GM23338 (cell line): ENCODE data around the gene PEX16. TPM values are rescaled to one million over a fixed set of nuclear protein-coding genes. Genes with fewer than 3 reads are reported as not detected.

Experiments used
- ATAC-seq: fragments of 200-7000 bp; cut with Tn5 transposase; 3 replicates; pipeline ENCODE4 v1.9.1; 2020
- DNase-seq: peaks from one replicate; pipeline ENCODE4 v3.0.0-alpha.2; 2015; ENCODE audit warnings: low spot score
- H2AFZ ChIP-seq: fragments of 200-600 bp; sonication (generic); 2 replicates; pipeline ENCODE4 v1.8.0; 2016; ENCODE audit warnings: antibody characterized with exemption, mild to moderate bottlenecking, moderate library complexity
- H3F3A ChIP-seq: fragments of 200-600 bp; sonication (generic); replicated peaks from 2 replicates; pipeline ENCODE4 v1.8.0; 2017; ENCODE audit warnings: antibody characterized with exemption, mixed run types, low read depth
- H3K27ac ChIP-seq: fragments of 200-600 bp; sonication (generic); 2 replicates; pipeline ENCODE4 v1.6.1; 2016; ENCODE audit warnings: low read depth
- H3K27me3 ChIP-seq: fragments of 200-600 bp; sonication (generic); 2 replicates; pipeline ENCODE4 v1.8.0; 2016; ENCODE audit warnings: mild to moderate bottlenecking, mixed run types, moderate library complexity; ENCODE audit not compliant: insufficient read depth
- H3K36me3 ChIP-seq: fragments of 200-600 bp; sonication (generic); 2 replicates; pipeline ENCODE4 v1.8.0; 2016; ENCODE audit warnings: mild to moderate bottlenecking; ENCODE audit not compliant: insufficient read depth
- H3K4me1 ChIP-seq: fragments of 200-600 bp; sonication (generic); 2 replicates; pipeline ENCODE4 v1.8.0; 2016; ENCODE audit warnings: mild to moderate bottlenecking, moderate library complexity; ENCODE audit not compliant: insufficient read depth
- H3K4me2 ChIP-seq: fragments of 200-600 bp; sonication (generic); 2 replicates; pipeline ENCODE4 v1.7.1; 2017; ENCODE audit warnings: mixed run types
- H3K4me3 ChIP-seq: fragments of 200-600 bp; sonication (generic); 2 replicates; pipeline ENCODE4 v1.6.1; 2016; ENCODE audit warnings: mixed run types
- H3K79me2 ChIP-seq: fragments of 200-600 bp; sonication (generic); replicated peaks from 2 replicates; pipeline ENCODE4 v1.8.0; 2017; ENCODE audit warnings: mild to moderate bottlenecking; ENCODE audit not compliant: insufficient read depth
- H3K9me2 ChIP-seq: fragments of 200-600 bp; sonication (generic); 2 replicates; pipeline ENCODE4 v1.8.0; 2017; ENCODE audit not compliant: insufficient read depth
- H4K20me1 ChIP-seq: fragments of 200-600 bp; sonication (generic); replicated peaks from 2 replicates; pipeline ENCODE4 v1.8.0; 2017; ENCODE audit warnings: mild to moderate bottlenecking; ENCODE audit not compliant: insufficient read depth
- H3K27ac Mint-ChIP-seq: 2 replicates; pipeline ENCODE4 v1.8.0; 2020; ENCODE audit warnings: inconsistent platforms, mild to moderate bottlenecking, moderate library complexity, mixed read lengths
- H3K27me3 Mint-ChIP-seq: 3 replicates; pipeline ENCODE4 v1.8.0; 2022; ENCODE audit warnings: low read depth, mild to moderate bottlenecking, moderate library complexity, mixed read lengths, inconsistent platforms; ENCODE audit not compliant: insufficient read depth, poor library complexity
- H3K36me3 Mint-ChIP-seq: 3 replicates; pipeline ENCODE4 v1.8.0; 2021; ENCODE audit warnings: low read depth, mild to moderate bottlenecking, inconsistent platforms, moderate library complexity, mixed read lengths
- H3K4me1 Mint-ChIP-seq: 3 replicates; pipeline ENCODE4 v1.8.0; 2020; ENCODE audit warnings: mild to moderate bottlenecking, inconsistent platforms, mixed read lengths
- H3K4me3 Mint-ChIP-seq: 3 replicates; pipeline ENCODE4 v1.8.0; 2021; ENCODE audit warnings: moderate library complexity, mild to moderate bottlenecking, inconsistent platforms, mixed read lengths
- H3K9me3 Mint-ChIP-seq: 3 replicates; pipeline ENCODE4 v1.8.0; 2020; ENCODE audit warnings: moderate library complexity, mild to moderate bottlenecking, inconsistent platforms, mixed read lengths
- CREB1 ChIP-seq: fragments of 250-450 bp; sonication (Bioruptor Pico); IDR thresholded peaks from 2 replicates; pipeline ENCODE4 v1.5.0; 2020; ENCODE audit warnings: low read depth, mild to moderate bottlenecking, moderate library complexity
- EZH2 ChIP-seq: fragments of 200-600 bp; sonication (generic); IDR thresholded peaks from one replicate; pipeline ENCODE4 v1.8.0; 2017; ENCODE audit warnings: antibody characterized with exemption, mild to moderate bottlenecking, low read depth; ENCODE audit not compliant: unreplicated experiment
- EZH2phosphoT487 ChIP-seq: fragments of 200-600 bp; sonication (generic); IDR thresholded peaks from one replicate; pipeline ENCODE4 v1.8.1; 2018; ENCODE audit warnings: antibody characterized with exemption; ENCODE audit not compliant: unreplicated experiment
- JUNB ChIP-seq: IDR thresholded peaks from one replicate; pipeline ENCODE4 v1.6.1; 2016; ENCODE audit warnings: antibody characterized with exemption; ENCODE audit not compliant: unreplicated experiment
- NANOG ChIP-seq: IDR thresholded peaks from 2 replicates; pipeline ENCODE4 v1.6.1; 2016; ENCODE audit warnings: antibody characterized with exemption, borderline replicate concordance
- POLR2AphosphoS5 ChIP-seq: IDR thresholded peaks from 2 replicates; pipeline ENCODE4 v1.6.1; 2016; ENCODE audit warnings: antibody characterized with exemption, low read depth
- STAT1 ChIP-seq: IDR thresholded peaks from one replicate; pipeline ENCODE4 v1.6.1; 2016; ENCODE audit warnings: antibody characterized with exemption; ENCODE audit not compliant: unreplicated experiment
- ZNF114 ChIP-seq: fragments of 250-450 bp; sonication (Bioruptor Pico); IDR thresholded peaks from 2 replicates; pipeline ENCODE4 v1.5.0; 2020; ENCODE audit warnings: mild to moderate bottlenecking, moderate library complexity
- ZNF331 ChIP-seq: fragments of 250-450 bp; sonication (Bioruptor Pico); IDR thresholded peaks from 2 replicates; pipeline ENCODE4 v1.5.0; 2020; ENCODE audit warnings: low read depth, mild to moderate bottlenecking, moderate library complexity
- polyA plus RNA-seq: library from polyadenylated mRNA; unstranded; fragments of >200 nt; fragmentation: Nextera tagmentation; extraction: Ambion mirVana; gene quantifications from 2 replicates; pipeline ENCODE4 v1.2.1, GENCODE V29; 2016
- total RNA-seq: library from RNA; depleted of rRNA; stranded (reverse); fragments of >200 nt; shearing (Covaris generic); gene quantifications from 2 replicates; pipeline ENCODE4 v1.2.3, GENCODE V29; 2014
- TF ChIP-seq, protein P1 (sequence below), 2 experiments: fragments of 200-600 bp in 1 of 2; sonication (generic) in 1 of 2; conservative IDR thresholded peaks; 2 replicates each; pipeline versions ENCODE4 v1.5.1 to v1.6.1; 2016 to 2017; ENCODE audit warnings: antibody characterized with exemption in 2 of 2, low read depth in 2 of 2, mild to moderate bottlenecking in 2 of 2, moderate library complexity in 1 of 2
- TF ChIP-seq, protein P2 (sequence below): IDR thresholded peaks from 2 replicates; pipeline ENCODE4 v1.6.1; 2016; ENCODE audit warnings: antibody characterized with exemption
- TF ChIP-seq, protein P3 (sequence below): IDR thresholded peaks from one replicate; pipeline ENCODE4 v1.6.1; 2018; ENCODE audit warnings: antibody characterized with exemption; ENCODE audit not compliant: unreplicated experiment
- TF ChIP-seq, protein P4 (sequence below): fragments of 250-450 bp; sonication (Bioruptor Pico); IDR thresholded peaks from 2 replicates; pipeline ENCODE4 v1.5.0; 2020; ENCODE audit warnings: mild to moderate bottlenecking, moderate library complexity

Gene PEX16
- total and polyA plus RNA-seq, 2 experiments from 2014 or later: 23.3 to 34.1 TPM

DNA sequence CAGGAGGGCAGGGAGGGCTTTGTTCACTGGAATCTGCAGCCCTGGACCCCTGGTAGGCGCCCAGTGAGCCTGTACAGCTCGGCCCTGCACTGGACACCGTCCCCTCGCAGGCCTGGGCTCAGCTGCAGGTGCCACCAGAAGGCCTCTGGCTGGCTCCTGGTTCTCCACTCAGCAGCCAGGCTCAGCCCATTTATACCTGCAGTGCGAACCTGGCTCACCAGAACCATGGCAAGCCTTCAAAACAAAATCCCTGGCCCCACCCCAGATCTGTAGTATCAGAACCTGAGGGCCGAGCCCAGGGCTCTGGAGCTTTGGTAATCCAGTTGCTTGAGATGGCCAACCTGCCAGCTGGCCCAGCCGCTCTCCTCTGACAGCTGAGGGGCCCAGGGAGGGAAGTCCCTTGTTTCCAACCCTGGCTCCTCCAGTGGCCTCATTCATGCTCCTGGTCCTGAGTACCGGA, 9.7 kb downstream of the PEX16 start:
- H3K9me2 ChIP-seq: no peaks in the 10 kb centered on the region
- H3K27ac Mint-ChIP-seq: 0 out of 2 replicates have a peak overlapping the region, but pooled peaks have one; percentile 32
- H3K4me3 Mint-ChIP-seq: no peak overlapping the region
- no peak overlapping the region for H3K4me3 ChIP-seq
- no peaks in the 10 kb centered on the region for H3F3A ChIP-seq
- TF ChIP-seq EZH2: no peak
- TF ChIP-seq, protein P1, sequence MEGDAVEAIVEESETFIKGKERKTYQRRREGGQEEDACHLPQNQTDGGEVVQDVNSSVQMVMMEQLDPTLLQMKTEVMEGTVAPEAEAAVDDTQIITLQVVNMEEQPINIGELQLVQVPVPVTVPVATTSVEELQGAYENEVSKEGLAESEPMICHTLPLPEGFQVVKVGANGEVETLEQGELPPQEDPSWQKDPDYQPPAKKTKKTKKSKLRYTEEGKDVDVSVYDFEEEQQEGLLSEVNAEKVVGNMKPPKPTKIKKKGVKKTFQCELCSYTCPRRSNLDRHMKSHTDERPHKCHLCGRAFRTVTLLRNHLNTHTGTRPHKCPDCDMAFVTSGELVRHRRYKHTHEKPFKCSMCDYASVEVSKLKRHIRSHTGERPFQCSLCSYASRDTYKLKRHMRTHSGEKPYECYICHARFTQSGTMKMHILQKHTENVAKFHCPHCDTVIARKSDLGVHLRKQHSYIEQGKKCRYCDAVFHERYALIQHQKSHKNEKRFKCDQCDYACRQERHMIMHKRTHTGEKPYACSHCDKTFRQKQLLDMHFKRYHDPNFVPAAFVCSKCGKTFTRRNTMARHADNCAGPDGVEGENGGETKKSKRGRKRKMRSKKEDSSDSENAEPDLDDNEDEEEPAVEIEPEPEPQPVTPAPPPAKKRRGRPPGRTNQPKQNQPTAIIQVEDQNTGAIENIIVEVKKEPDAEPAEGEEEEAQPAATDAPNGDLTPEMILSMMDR (conservative IDR thresholded peaks at IDR 0.05; ENCODE audit: low read depth in 2 of 2): no peak
- no peak for TF ChIP-seq POLR2AphosphoS5
- TF ChIP-seq STAT1: no peak
- no peak for TF ChIP-seq NANOG
- TF ChIP-seq JUNB: no peak
- TF ChIP-seq EZH2phosphoT487: no peak
- TF ChIP-seq, protein P2, sequence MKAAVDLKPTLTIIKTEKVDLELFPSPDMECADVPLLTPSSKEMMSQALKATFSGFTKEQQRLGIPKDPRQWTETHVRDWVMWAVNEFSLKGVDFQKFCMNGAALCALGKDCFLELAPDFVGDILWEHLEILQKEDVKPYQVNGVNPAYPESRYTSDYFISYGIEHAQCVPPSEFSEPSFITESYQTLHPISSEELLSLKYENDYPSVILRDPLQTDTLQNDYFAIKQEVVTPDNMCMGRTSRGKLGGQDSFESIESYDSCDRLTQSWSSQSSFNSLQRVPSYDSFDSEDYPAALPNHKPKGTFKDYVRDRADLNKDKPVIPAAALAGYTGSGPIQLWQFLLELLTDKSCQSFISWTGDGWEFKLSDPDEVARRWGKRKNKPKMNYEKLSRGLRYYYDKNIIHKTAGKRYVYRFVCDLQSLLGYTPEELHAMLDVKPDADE: no peak
- TF ChIP-seq CREB1 (CRISPR knock-in tag): no peak
- TF ChIP-seq ZNF114 (CRISPR knock-in tag): no peak
- no peak for TF ChIP-seq ZNF331 (CRISPR knock-in tag)
- TF ChIP-seq, protein P3, sequence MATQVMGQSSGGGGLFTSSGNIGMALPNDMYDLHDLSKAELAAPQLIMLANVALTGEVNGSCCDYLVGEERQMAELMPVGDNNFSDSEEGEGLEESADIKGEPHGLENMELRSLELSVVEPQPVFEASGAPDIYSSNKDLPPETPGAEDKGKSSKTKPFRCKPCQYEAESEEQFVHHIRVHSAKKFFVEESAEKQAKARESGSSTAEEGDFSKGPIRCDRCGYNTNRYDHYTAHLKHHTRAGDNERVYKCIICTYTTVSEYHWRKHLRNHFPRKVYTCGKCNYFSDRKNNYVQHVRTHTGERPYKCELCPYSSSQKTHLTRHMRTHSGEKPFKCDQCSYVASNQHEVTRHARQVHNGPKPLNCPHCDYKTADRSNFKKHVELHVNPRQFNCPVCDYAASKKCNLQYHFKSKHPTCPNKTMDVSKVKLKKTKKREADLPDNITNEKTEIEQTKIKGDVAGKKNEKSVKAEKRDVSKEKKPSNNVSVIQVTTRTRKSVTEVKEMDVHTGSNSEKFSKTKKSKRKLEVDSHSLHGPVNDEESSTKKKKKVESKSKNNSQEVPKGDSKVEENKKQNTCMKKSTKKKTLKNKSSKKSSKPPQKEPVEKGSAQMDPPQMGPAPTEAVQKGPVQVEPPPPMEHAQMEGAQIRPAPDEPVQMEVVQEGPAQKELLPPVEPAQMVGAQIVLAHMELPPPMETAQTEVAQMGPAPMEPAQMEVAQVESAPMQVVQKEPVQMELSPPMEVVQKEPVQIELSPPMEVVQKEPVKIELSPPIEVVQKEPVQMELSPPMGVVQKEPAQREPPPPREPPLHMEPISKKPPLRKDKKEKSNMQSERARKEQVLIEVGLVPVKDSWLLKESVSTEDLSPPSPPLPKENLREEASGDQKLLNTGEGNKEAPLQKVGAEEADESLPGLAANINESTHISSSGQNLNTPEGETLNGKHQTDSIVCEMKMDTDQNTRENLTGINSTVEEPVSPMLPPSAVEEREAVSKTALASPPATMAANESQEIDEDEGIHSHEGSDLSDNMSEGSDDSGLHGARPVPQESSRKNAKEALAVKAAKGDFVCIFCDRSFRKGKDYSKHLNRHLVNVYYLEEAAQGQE: no peak
- TF ChIP-seq, protein P4, sequence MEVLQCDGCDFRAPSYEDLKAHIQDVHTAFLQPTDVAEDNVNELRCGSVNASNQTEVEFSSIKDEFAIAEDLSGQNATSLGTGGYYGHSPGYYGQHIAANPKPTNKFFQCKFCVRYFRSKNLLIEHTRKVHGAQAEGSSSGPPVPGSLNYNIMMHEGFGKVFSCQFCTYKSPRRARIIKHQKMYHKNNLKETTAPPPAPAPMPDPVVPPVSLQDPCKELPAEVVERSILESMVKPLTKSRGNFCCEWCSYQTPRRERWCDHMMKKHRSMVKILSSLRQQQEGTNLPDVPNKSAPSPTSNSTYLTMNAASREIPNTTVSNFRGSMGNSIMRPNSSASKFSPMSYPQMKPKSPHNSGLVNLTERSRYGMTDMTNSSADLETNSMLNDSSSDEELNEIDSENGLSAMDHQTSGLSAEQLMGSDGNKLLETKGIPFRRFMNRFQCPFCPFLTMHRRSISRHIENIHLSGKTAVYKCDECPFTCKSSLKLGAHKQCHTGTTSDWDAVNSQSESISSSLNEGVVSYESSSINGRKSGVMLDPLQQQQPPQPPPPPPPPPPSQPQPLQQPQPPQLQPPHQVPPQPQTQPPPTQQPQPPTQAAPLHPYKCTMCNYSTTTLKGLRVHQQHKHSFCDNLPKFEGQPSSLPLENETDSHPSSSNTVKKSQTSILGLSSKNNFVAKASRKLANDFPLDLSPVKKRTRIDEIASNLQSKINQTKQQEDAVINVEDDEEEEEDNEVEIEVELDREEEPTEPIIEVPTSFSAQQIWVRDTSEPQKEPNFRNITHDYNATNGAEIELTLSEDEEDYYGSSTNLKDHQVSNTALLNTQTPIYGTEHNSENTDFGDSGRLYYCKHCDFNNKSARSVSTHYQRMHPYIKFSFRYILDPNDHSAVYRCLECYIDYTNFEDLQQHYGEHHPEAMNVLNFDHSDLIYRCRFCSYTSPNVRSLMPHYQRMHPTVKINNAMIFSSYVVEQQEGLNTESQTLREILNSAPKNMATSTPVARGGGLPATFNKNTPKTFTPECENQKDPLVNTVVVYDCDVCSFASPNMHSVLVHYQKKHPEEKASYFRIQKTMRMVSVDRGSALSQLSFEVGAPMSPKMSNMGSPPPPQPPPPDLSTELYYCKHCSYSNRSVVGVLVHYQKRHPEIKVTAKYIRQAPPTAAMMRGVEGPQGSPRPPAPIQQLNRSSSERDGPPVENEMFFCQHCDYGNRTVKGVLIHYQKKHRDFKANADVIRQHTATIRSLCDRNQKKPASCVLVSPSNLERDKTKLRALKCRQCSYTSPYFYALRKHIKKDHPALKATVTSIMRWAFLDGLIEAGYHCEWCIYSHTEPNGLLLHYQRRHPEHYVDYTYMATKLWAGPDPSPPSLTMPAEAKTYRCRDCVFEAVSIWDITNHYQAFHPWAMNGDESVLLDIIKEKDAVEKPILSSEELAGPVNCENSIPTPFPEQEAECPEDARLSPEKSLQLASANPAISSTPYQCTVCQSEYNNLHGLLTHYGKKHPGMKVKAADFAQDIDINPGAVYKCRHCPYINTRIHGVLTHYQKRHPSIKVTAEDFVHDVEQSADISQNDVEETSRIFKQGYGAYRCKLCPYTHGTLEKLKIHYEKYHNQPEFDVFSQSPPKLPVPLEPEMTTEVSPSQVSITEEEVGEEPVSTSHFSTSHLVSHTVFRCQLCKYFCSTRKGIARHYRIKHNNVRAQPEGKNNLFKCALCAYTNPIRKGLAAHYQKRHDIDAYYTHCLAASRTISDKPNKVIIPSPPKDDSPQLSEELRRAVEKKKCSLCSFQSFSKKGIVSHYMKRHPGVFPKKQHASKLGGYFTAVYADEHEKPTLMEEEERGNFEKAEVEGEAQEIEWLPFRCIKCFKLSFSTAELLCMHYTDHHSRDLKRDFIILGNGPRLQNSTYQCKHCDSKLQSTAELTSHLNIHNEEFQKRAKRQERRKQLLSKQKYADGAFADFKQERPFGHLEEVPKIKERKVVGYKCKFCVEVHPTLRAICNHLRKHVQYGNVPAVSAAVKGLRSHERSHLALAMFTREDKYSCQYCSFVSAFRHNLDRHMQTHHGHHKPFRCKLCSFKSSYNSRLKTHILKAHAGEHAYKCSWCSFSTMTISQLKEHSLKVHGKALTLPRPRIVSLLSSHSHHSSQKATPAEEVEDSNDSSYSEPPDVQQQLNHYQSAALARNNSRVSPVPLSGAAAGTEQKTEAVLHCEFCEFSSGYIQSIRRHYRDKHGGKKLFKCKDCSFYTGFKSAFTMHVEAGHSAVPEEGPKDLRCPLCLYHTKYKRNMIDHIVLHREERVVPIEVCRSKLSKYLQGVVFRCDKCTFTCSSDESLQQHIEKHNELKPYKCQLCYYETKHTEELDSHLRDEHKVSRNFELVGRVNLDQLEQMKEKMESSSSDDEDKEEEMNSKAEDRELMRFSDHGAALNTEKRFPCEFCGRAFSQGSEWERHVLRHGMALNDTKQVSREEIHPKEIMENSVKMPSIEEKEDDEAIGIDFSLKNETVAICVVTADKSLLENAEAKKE: no peak
- ATAC-seq (no peak; the same call in 2 of the 3 replicates), DNase-seq (no peak)
- H3K79me2 ChIP-seq: no peaks in the 10 kb centered on the region
- no peaks in the 10 kb centered on the region for H3K27me3 ChIP-seq
- H4K20me1 ChIP-seq: peaks cover 8% of the 10 kb centered on the region; the same call in 1 of the 2 replicates
- peaks cover 23% of the 10 kb centered on the region for H3K27me3 Mint-ChIP-seq
- H3K36me3 ChIP-seq: no peaks in the 10 kb centered on the region
- no peaks in the 10 kb centered on the region; the same call in 2 of the 3 replicates for H3K4me1 Mint-ChIP-seq
- H3K4me1 ChIP-seq: no peaks in the 10 kb centered on the region
- no peak overlapping the region for H3K27ac ChIP-seq
- peaks cover 22% of the 10 kb centered on the region for H3K36me3 Mint-ChIP-seq
- no peak overlapping the region for H3K4me2 ChIP-seq
- H3K9me3 Mint-ChIP-seq: no peaks in the 10 kb centered on the region
- no peak overlapping the region for H2AFZ ChIP-seq
